NCI-H446 (cell line): Measurements from ENCODE around the gene B3GALNT2.

Experiments
- DNase-seq, 2 experiments: peaks; one replicate each; lab custom pipeline; 2025; lab: John Stamatoyannopoulos, UW

Gene B3GALNT2

DNA sequence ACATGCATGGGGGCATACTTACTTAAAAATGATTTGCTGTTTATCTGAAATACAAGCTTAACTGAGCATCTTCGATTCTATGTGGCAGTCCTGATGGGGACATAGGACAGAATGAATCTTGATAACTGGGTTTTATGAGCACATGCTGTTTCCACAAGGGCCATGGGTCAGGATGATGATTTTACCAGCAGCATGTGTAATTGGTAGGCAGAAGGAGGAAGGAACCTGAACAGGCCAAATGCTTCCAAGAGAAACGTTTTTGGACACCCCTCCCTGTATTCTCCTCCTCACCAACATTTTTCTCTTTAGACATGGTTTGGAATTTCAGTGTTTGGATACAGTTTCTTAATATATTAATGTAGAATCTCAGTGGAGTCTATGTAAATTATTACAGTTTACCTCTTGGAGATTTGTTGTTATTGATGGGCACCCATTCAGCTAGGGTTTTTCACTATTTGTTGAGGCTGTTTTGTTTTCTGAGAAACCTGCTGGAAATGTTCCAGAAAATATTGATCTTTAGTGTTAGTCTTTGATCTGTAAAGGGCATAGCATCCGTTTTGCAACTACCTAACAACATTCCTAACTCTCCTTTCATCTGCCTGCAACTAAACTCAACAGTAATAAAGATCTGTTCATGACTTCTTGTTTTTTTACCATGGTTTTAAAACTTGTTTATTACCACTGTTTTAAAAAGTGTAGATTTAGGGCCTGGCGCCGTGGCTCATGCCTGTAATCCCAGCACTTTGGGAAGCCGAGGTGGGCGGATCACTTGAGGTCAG lies 95.0 kb downstream of the B3GALNT2 start:
- DNase-seq, result no peak

DNA sequence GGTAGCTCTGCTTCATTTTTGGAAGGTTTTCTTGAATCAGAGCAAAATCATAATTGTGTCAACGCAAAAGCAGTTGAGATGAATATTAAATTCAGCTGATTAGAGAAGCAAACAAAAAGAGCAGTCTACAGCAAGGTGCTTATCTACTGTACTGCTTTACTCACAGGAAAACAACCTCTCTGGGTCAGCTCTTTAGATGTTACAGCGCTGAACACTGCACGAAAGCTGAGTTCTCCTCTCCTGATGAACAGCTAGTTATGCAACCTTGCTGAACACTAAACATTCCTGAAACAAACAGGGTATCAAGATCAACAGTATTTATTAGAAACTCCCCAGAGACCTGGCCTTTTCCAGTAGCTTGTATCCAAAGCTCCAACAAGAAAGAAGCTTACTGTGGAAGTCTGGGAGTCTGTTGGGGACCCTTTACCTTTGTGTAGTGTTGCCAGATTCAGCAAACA lies 95.7 kb downstream of the B3GALNT2 start:
- DNase-seq, result no peak

DNA sequence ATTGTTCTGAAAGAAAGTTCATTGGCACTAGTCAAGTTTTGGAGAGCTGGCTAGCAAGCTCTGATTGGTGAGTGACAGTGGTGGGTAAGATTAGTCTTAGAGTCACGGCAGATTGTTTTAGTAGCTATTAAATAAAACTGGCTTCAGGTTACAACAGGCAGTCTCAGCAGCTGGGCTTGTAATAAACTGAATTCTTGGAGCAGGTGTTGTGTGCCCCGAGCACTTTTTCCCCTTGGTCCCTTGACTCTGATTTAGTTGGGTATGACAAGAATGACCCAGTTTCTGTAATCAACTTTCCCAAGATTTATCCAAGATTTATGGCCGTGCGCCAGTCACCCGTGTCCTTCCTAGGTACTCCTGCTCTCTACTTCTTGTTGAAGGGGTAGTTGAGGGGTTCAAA lies 96.8 kb downstream of the B3GALNT2 start:
- no peak for DNase-seq

DNA sequence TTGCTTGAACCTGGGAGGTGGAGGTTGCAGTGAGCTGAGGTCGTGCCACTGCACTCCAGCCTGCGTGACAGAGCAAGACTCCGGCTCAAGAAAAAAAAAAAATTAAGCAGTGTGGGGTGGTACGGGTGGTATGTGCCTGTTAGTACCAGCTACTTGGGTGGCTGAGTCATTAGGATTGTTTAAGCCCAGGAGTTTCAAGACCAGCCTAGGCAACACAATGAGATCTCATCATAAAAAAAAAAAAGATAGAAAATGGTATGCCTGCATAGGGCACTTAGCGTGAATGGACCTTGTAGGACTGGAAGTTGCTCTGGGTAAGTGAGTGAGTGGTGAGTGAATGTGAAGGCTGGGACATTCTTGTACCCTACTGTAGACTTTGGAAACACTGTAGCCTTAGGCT lies 100.1 kb downstream of the B3GALNT2 start:
- DNase-seq, result no peak

DNA sequence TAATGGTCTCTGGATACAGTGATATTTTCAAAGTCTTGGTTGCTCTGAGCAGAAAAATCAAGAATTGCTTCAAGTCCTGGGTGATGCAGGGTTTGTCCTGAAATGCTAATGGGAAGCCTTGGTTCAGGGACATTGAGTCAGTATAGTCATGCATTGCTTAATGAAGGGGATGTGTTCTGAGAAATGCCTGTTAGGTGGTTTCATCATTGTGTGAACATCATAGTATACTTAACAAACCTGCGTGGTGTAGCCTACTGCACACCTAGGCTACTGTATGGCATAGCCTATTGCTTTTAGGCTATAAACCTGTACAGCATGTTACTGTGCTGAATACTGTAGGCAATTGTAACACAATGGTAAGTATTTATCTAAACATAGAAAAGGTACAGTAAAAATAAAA lies 100.7 kb downstream of the B3GALNT2 start:
- DNase-seq, result no peak

DNA sequence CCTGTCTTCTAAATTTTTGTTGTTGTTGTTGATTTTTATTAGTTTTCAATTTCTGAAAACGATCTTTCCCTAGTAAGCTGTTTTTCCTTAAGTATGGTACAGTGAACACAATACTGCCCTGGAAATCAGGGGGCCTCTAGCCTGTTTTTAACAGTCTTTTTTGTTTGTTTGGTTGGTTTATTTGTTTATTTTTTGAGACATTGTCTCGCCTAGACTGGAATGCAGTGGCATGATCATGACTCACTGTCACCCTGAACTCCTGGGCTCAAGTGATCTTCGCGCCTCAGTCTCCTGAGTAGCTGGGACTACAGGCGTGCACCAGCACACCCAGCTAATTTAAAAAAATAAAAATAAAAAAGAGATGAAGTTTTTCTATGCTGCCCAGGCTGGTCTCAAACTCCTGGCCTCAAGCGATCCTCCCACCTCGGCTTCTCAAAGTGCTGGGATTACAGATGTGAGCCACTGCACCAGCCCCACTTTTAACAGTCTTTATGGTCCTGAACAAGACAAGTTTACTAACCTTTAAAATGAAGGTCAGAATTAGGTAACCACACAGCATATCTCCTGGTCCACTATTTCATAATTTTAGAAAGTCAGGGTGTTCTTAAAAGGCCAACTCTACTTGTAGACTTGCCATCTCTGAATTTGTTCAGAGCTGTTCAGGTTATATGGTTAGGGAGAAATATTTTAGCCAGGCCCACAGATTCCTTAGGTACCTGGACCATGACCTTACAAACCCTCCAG lies 101.6 kb downstream of the B3GALNT2 start:
- no peak for DNase-seq

DNA sequence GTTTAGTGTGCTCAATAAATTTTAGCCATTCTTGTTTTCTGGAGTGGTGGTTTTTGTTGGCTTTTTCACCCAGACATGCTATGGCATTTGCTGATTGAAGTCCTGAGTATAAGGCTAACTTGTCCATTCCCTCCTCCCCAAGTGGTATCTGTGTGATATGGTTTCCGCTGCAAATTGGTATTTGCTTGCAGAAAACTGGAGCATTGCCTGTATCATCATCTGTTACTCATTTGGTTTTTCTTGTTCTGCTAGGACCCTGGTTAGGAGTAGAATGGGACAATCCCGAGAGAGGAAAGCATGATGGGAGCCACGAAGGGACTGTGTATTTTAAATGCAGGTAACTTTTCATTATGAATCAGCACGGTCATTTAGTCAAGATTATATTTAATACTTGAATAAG lies 103.0 kb downstream of the B3GALNT2 start:
- DNase-seq, result no peak
